NCI-H1417 treated with DMSO at 0.1 percent for 48 hours (cell line): ENCODE data around the gene FNDC7.
"Not testable (repeated sequence)": the region's sequence is repeated elsewhere in the genome, so short reads cannot be mapped to it uniquely, and the experiment has no call there.

Source experiments
- DNase-seq: peaks from one replicate; lab custom pipeline; 2025; lab: John Stamatoyannopoulos, UW

FNDC7 gene

GRCh38 chr1:108712606-108713150, at the start of gene FNDC7:
FNDC7 (plus strand) TSS chr1:108712908; CDS start chr1:108712934, 26 bp downstream.
- no peak for DNase-seq

GRCh38 chr1:108663074-108663473, 49.6 kb upstream of the FNDC7 start:
- no peak for DNase-seq

- no peak for DNase-seq
Measured at GRCh38 chr1:108664481-108664880, 48.2 kb upstream of the FNDC7 start.

GRCh38 chr1:108665067-108665466, 47.6 kb upstream of the FNDC7 start:
- DNase-seq: no peak

GRCh38 chr1:108665771-108666170, 46.9 kb upstream of the FNDC7 start:
- no peak for DNase-seq

GRCh38 chr1:108667422-108667821, 45.3 kb upstream of the FNDC7 start:
- DNase-seq: not testable (repeated sequence)

GRCh38 chr1:108668777-108669176, 43.9 kb upstream of the FNDC7 start:
- DNase-seq: no peak

- DNase-seq: no peak
Measured at GRCh38 chr1:108669679-108670078, 43.0 kb upstream of the FNDC7 start.

- no peak for DNase-seq
Measured at GRCh38 chr1:108670131-108670773, 42.5 kb upstream of the FNDC7 start.

GRCh38 chr1:108671143-108671542, 41.6 kb upstream of the FNDC7 start:
- no peak for DNase-seq

GRCh38 chr1:108678706-108679105, 34.0 kb upstream of the FNDC7 start:
- DNase-seq: no peak

- no peak for DNase-seq
Measured at GRCh38 chr1:108679586-108680213, 33.0 kb upstream of the FNDC7 start.

GRCh38 chr1:108681701-108682100, 31.0 kb upstream of the FNDC7 start:
- DNase-seq: not testable (repeated sequence)

GRCh38 chr1:108685529-108685928, 27.2 kb upstream of the FNDC7 start:
- DNase-seq: no peak

GRCh38 chr1:108686614-108687313, 25.9 kb upstream of the FNDC7 start:
- DNase-seq: no peak

GRCh38 chr1:108691128-108691941, 21.4 kb upstream of the FNDC7 start:
- DNase-seq: no peak

- peak; percentile 74 for DNase-seq
Measured at GRCh38 chr1:108691942-108692723, 20.6 kb upstream of the FNDC7 start, which contains the start of gene PRPF38B. PRPF38B (plus strand) TSS chr1:108692310; CDS start chr1:108692592, 282 bp downstream.

- DNase-seq: peak; percentile 13
Measured at GRCh38 chr1:108692724-108693655, 19.7 kb upstream of the FNDC7 start.

GRCh38 chr1:108695535-108695934, 17.2 kb upstream of the FNDC7 start:
- no peak for DNase-seq
